Superior temporal gyrus (tissue), 1 donor: ENCODE data around the gene GNG12.

Experiments used
- DNase-seq: peaks from one replicate; pipeline ENCODE4 v3.0.0-alpha.2; 2016; ENCODE audit errors: extremely low spot score

Gene GNG12

GRCh38 chr1:67832737-67833601, at the start of gene GNG12:
Gene GNG12, minus strand, starts transcription at chr1:67833467. Its CDS starts 125,781 bp downstream, at chr1:67707686.
- no peak for DNase-seq

- no peak for DNase-seq
Observed at GRCh38 chr1:67882196-67882958, 49.1 kb upstream of the GNG12 start.

- no peak for DNase-seq
Observed at GRCh38 chr1:67880056-67880601, 46.9 kb upstream of the GNG12 start.

- no peak for DNase-seq
Observed at GRCh38 chr1:67879485-67879884, 46.2 kb upstream of the GNG12 start.

GRCh38 chr1:67874501-67875111, 41.3 kb upstream of the GNG12 start:
- DNase-seq: no peak

GRCh38 chr1:67869233-67869632, 36.0 kb upstream of the GNG12 start:
- DNase-seq: peak; percentile 22

GRCh38 chr1:67863637-67864036, 30.4 kb upstream of the GNG12 start:
- no peak for DNase-seq

GRCh38 chr1:67862685-67863084, 29.4 kb upstream of the GNG12 start:
- DNase-seq: no peak

GRCh38 chr1:67861856-67862516, 28.7 kb upstream of the GNG12 start:
- DNase-seq: no peak

- no peak for DNase-seq
Observed at GRCh38 chr1:67860776-67861175, 27.5 kb upstream of the GNG12 start.

GRCh38 chr1:67856921-67857320, 23.7 kb upstream of the GNG12 start:
- no peak for DNase-seq

- no peak for DNase-seq
Observed at GRCh38 chr1:67855961-67856360, 22.7 kb upstream of the GNG12 start.

GRCh38 chr1:67855444-67855843, 22.2 kb upstream of the GNG12 start:
- DNase-seq: no peak

GRCh38 chr1:67853704-67854103, 20.4 kb upstream of the GNG12 start:
- peak; percentile 40 for DNase-seq

GRCh38 chr1:67851800-67852199, 18.5 kb upstream of the GNG12 start:
- DNase-seq: no peak

GRCh38 chr1:67850611-67851075, 17.4 kb upstream of the GNG12 start:
- no peak for DNase-seq

- DNase-seq: peak; percentile 75
Observed at GRCh38 chr1:67850151-67850551, 16.9 kb upstream of the GNG12 start.

- DNase-seq: no peak
Observed at GRCh38 chr1:67847466-67847865, 14.2 kb upstream of the GNG12 start.

- no peak for DNase-seq
Observed at GRCh38 chr1:67846538-67846937, 13.3 kb upstream of the GNG12 start.

GRCh38 chr1:67844988-67845387, 11.7 kb upstream of the GNG12 start:
- no peak for DNase-seq

- no peak for DNase-seq
Observed at GRCh38 chr1:67843746-67844145, 10.5 kb upstream of the GNG12 start.

- DNase-seq: no peak
Observed at GRCh38 chr1:67843331-67843730, 10.1 kb upstream of the GNG12 start.
